B cell (primary cell): ENCODE data around the gene SEH1L. TPM values are rescaled to one million over a fixed set of nuclear protein-coding genes. Genes with fewer than 3 reads are reported as not detected.

ENCODE experiments used
- ATAC-seq: fragments of 200-7000 bp; cut with Tn5 transposase; one replicate; pipeline ENCODE4 v1.10.0; 2021; ENCODE audit warnings: low read depth, mild to moderate bottlenecking, moderate number of reproducible peaks, moderate library complexity
- CTCF ChIA-PET: fragments of 350-600 bp; sonication (Branson Sonifier 250); formaldehyde crosslinking; loops from one replicate; lab custom pipeline; 2021; ENCODE audit warnings: antibody characterized with exemption, inconsistent platforms; lab: Charles Lee
- POLR2A ChIA-PET: fragments of 350-600 bp; sonication (Branson Sonifier 250); formaldehyde crosslinking; loops from one replicate; lab custom pipeline; 2021; ENCODE audit warnings: antibody characterized with exemption; lab: Charles Lee
- DNase-seq: peaks from one replicate; pipeline ENCODE4 v3.0.0; 2013
- H2AFZ ChIP-seq: 2 replicates; pipeline ENCODE4 v1.6.1; 2012; ENCODE audit warnings: mild to moderate bottlenecking, low read depth, low read length; ENCODE audit not compliant: insufficient read depth, poor library complexity, severe bottlenecking
- H3K27ac ChIP-seq, 2 donors: 1 replicate in 1 of 2; 2 replicates in 1 of 2; pipeline ENCODE4 v1.5.1; 2012 to 2013; ENCODE audit warnings: low read length in 2 of 2, mild to moderate bottlenecking in 2 of 2, moderate library complexity in 1 of 2
- H3K27me3 ChIP-seq, 4 experiments: fragments of 200-600 bp in 1 of 4; sonication (generic) in 1 of 4; replicated peaks in 1 of 4; 1 replicate in 2 of 4; 2 replicates in 2 of 4; pipeline versions ENCODE4 v1.6.1 to v1.7.0; 2013 to 2016; ENCODE audit warnings: low read length in 3 of 4, mild to moderate bottlenecking in 2 of 4, mixed read lengths in 1 of 4, moderate library complexity in 1 of 4; ENCODE audit not compliant: insufficient read depth in 4 of 4, control insufficient read depth in 3 of 4; ENCODE audit errors: control extremely low read depth in 1 of 4
- H3K36me3 ChIP-seq, 2 experiments: replicated peaks in 1 of 2; 1 replicate in 1 of 2; 2 replicates in 1 of 2; pipeline versions ENCODE4 v1.6.1 to v1.7.1; 2013; ENCODE audit warnings: low read length in 1 of 2; ENCODE audit not compliant: insufficient read depth in 2 of 2, control insufficient read depth in 1 of 2; ENCODE audit errors: control extremely low read depth in 1 of 2, extremely low read depth in 1 of 2
- H3K4me1 ChIP-seq, 2 donors: fragments of 200-600 bp in 1 of 2; sonication (generic) in 1 of 2; 1 replicate in 1 of 2; 2 replicates in 1 of 2; pipeline versions ENCODE4 v1.5.1 to v1.6.1; 2013 to 2017; ENCODE audit warnings: low read length in 2 of 2; ENCODE audit not compliant: control insufficient read depth in 2 of 2, insufficient read depth in 2 of 2
- H3K4me2 ChIP-seq: replicated peaks from 2 replicates; pipeline ENCODE3; 2012; ENCODE audit warnings: mild to moderate bottlenecking, low read depth, low read length; ENCODE audit not compliant: poor library complexity, severe bottlenecking
- H3K4me3 ChIP-seq, 5 experiments: fragments of 200-600 bp in 1 of 5; sonication (generic) in 1 of 5; 1 replicate in 3 of 5; 2 replicates in 2 of 5; pipeline versions ENCODE4 v1.5.1 to v1.7.0; 2011 to 2016; ENCODE audit warnings: low read length in 4 of 5, mild to moderate bottlenecking in 4 of 5, low read depth in 2 of 5, control low read depth in 1 of 5, moderate library complexity in 1 of 5; ENCODE audit not compliant: insufficient read depth in 1 of 5; ENCODE audit errors: control extremely low read depth in 1 of 5, extremely low read depth in 1 of 5
- H3K79me2 ChIP-seq: fragments of 200-600 bp; sonication (generic); one replicate; pipeline ENCODE4 v1.6.0; 2016; ENCODE audit warnings: low read length; ENCODE audit not compliant: control insufficient read depth, insufficient read depth
- H3K9ac ChIP-seq: fragments of 200-600 bp; sonication (generic); 2 replicates; pipeline ENCODE4 v1.6.1; 2017; ENCODE audit warnings: mild to moderate bottlenecking, low read length, moderate library complexity
- H3K9me3 ChIP-seq, 3 donors: one replicate each; pipeline versions ENCODE4 v1.6.1 to v1.7.1; 2013; ENCODE audit warnings: low read length in 2 of 3; ENCODE audit not compliant: control insufficient read depth in 2 of 3, insufficient read depth in 1 of 3; ENCODE audit errors: control extremely low read depth in 1 of 3
- H4K20me1 ChIP-seq: 2 replicates; pipeline ENCODE4 v1.6.0; 2012; ENCODE audit warnings: mild to moderate bottlenecking, low read length; ENCODE audit not compliant: insufficient read depth, control insufficient read depth, poor library complexity, severe bottlenecking
- H3K27ac Mint-ChIP-seq: one replicate; pipeline ENCODE4 v1.8.0; 2021; ENCODE audit warnings: mixed read lengths
- H3K27me3 Mint-ChIP-seq: one replicate; pipeline ENCODE4 v1.8.0; 2021; ENCODE audit warnings: mixed read lengths
- H3K4me1 Mint-ChIP-seq: one replicate; pipeline ENCODE4 v1.8.0; 2021; ENCODE audit warnings: mixed read lengths
- H3K4me3 Mint-ChIP-seq: one replicate; pipeline ENCODE4 v1.8.0; 2021; ENCODE audit warnings: mixed read lengths
- H3K9me3 Mint-ChIP-seq: one replicate; pipeline ENCODE4 v1.8.0; 2022; ENCODE audit warnings: mixed read lengths; ENCODE audit not compliant: insufficient read depth
- CTCF ChIP-seq: fragments of 200-600 bp; IDR thresholded peaks from one replicate; pipeline ENCODE4 v1.8.0; 2022; ENCODE audit warnings: antibody characterized with exemption, mild to moderate bottlenecking
- EZH2 ChIP-seq: IDR thresholded peaks from 2 replicates; pipeline ENCODE4 v1.6.1; 2012; ENCODE audit warnings: borderline replicate concordance, low read depth, mild to moderate bottlenecking, moderate library complexity, low read length; ENCODE audit not compliant: insufficient read depth, poor library complexity, severe bottlenecking
- WGBS: methylation state at CpG from one replicate; pipeline ENCODE4 v1.1.5; 2013; ENCODE audit warnings: missing lambda C conversion rate; ENCODE audit not compliant: insufficient coverage; 5-methylcytosine and 5-hydroxymethylcytosine counted together
- intact Hi-C: fragments of 100-400 bp; cut with micrococcal nuclease; formaldehyde crosslinking; loops from one replicate; pipeline ENCODE4 v1.10.0; 2022
- polyA plus RNA-seq: library from polyadenylated mRNA; depleted of rRNA; stranded (reverse); fragments of >200 nt; gene quantifications from 2 replicates; pipeline ENCODE4 v1.2.3, GENCODE V29; 2012
- total RNA-seq, 2 donors: library from RNA; stranded (reverse); fragments of 120-200 nt in 1 of 2; gene quantifications; 1 replicate in 1 of 2; 2 replicates in 1 of 2; pipeline versions ENCODE4 v1.2.3 to v1.2.4, GENCODE V29; 2013 to 2022

The SEH1L gene
- total and polyA plus RNA-seq, 2 donors (not counting 1 experiment from before 2014, with no cell fraction given) = 8.7 to 46.4 TPM

- Histone ChIP-seq H3K4me1 (no peaks in the 10 kb centered on the region), H3K4me3 (no peak overlapping the region), H4K20me1 (no peaks in the 10 kb centered on the region), H3K36me3 (no peaks in the 10 kb centered on the region), H3K27ac (no peak overlapping the region), H3K9me3 (no peaks in the 10 kb centered on the region), H3K79me2 (no peaks in the 10 kb centered on the region), H3K27me3 (no peaks in the 10 kb centered on the region), H3K9ac (no peak overlapping the region), H3K4me2 (no peak overlapping the region), H2AFZ (no peak overlapping the region)
- ChIA-PET CTCF (no interaction called here), POLR2A (no interaction called here)
- Mint-ChIP-seq H3K4me1 (no peaks in the 10 kb centered on the region), H3K4me3 (no peak overlapping the region), H3K27ac (no peak overlapping the region), H3K9me3 (no peaks in the 10 kb centered on the region), H3K27me3 (no peaks in the 10 kb centered on the region)
- intact Hi-C loops = no loop called here
- no peak for ATAC-seq
- TF ChIP-seq EZH2 = no peak
- TF ChIP-seq CTCF = no peak
- DNase-seq = no peak
- WGBS = 83% methylated on average over 2 of the region's 4 CpGs
Measured at GRCh38 chr18:12928206-12928605, 19.6 kb upstream of the SEH1L start.

DNA sequence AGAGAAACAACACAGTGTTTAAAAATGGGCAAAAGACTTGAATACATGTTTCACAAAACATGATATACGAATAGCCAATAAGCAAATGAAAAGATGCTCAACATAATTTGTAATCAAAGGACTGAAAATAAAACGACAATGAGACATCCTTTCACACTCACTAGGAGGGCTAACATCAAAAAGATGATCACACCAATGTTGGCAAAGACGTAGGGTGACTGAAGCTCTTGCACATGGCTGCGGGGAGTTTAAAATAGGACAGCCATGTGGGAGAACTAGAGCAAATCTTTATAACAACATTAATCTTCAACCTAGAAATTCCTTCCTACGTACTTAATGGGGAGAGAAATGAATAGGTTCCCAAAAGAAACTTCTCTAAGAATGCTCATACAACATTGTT lies 19.2 kb upstream of the SEH1L start:
- H3K4me1 Mint-ChIP-seq = no peaks in the 10 kb centered on the region
- ATAC-seq = no peak
- WGBS = no CpG with 5 or more reads among the region's 5 CpGs
- intact Hi-C loops = no loop called here
- no peak for TF ChIP-seq CTCF
- TF ChIP-seq EZH2 = no peak
- Histone ChIP-seq H3K4me1 (no peaks in the 10 kb centered on the region), H3K9me3 (no peaks in the 10 kb centered on the region), H3K27ac (no peak overlapping the region), H3K27me3 (no peaks in the 10 kb centered on the region), H3K4me2 (no peak overlapping the region), H4K20me1 (no peaks in the 10 kb centered on the region), H3K4me3 (no peak overlapping the region), H3K36me3 (no peaks in the 10 kb centered on the region), H2AFZ (no peak overlapping the region), H3K9ac (no peak overlapping the region), H3K79me2 (no peaks in the 10 kb centered on the region)
- no peak overlapping the region for H3K27ac Mint-ChIP-seq
- ChIA-PET CTCF (interaction anchor here (1.4 kb wide), 1 partner anchor 201 kb away, joined by 4 read pairs; no protein-coding TSS in a partner anchor), POLR2A (no interaction called here)
- no peak for DNase-seq
- no peaks in the 10 kb centered on the region for H3K9me3 Mint-ChIP-seq
- no peak overlapping the region for H3K4me3 Mint-ChIP-seq
- no peaks in the 10 kb centered on the region for H3K27me3 Mint-ChIP-seq
